GM18870 (cell line): Measurements from ENCODE around the gene TYW1.
"Not testable (repeated sequence)": the region's sequence is repeated elsewhere in the genome, so short reads cannot be mapped to it uniquely, and the experiment has no call there.

Experiments used
- ATAC-seq: cut with Tn5 transposase; IDR thresholded peaks from one replicate; pipeline ENCODE4 v1.9.1; 2021; ENCODE audit warnings: moderate library complexity; ENCODE audit not compliant: unreplicated experiment

TYW1 gene

DNA sequence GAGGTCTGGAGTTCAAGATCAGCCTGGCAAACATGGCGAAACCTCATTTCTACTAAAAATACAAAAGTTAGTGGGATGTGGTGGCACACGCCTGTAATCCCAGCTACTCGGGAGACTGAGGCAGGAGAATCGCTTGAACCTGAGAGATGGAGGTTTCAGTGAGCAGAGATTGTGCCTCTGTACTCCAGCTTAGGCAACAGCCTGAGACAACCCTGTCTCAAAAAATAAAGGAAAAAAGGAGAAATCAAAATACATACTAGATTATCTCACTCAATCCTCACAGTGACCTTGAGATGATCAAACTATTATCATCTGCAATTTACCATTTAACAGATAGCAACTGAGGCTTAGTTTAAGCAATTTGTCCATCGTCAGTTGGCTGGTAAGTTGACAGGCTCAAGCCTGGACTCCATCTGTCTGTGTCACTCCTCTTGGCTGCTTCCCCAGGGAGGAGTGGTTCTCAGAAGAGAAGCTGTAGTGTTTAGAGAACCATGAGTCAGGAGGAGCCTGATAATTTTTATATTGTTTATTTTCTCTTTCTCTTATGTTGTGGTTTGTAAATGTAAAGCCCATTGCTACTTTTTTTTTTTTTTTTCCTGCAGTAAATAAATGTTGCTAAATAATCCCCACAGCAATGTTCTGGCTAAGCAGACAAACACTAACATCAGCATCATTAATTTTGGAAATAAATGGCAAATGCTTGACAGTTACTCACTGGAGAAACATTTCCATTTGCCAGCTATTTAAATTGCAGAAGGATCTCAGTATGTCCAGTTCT is 46.3 kb downstream of the TYW1 start:
- not testable (repeated sequence) for ATAC-seq

- not testable (repeated sequence) for ATAC-seq
Measured at GRCh38 chr7:67043559-67043930, 46.9 kb downstream of the TYW1 start.

DNA sequence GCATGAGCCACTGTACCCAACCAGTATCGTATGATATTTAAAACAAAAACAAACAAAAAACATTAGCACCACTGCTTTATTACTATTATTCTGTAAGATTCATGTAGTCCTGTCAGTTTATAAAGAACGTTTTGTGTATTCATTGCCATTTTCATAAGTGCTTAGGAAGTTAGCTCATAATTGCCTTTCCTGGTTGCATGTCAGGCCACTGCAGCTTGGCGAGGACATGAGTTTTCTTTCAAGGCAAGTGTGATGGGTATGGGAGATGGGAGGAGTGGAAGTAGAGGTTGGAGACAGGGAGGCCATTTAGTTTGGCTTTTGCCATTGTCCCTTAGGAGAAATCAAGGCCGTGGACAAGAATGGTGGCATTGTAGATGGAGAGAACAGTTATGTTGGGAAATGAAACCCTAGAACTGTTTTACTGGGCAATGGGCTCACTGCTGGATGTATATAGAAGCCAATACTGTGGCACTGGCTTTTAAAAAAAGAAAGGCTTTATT is 48.9 kb downstream of the TYW1 start:
- ATAC-seq, result no peak

DNA sequence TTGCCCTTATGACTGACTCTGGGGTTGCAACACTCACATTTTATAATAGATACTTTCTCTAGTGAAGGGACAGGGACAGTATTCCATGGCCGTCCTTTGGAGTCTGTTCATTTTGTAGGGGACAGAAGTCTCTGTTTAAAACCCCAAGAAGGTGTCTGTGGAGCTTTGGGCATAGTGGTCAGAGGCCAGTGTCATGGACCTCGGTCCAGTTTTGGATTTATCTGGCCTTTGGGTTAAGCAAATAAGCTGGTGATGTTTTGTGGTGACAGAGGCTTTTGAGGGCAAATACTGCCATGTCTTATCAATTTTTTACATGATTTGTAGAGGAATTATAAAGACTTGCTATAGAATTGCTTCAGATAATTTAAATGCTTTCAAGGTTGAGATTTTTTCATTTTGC is 50.2 kb downstream of the TYW1 start:
- not testable (repeated sequence) for ATAC-seq

DNA sequence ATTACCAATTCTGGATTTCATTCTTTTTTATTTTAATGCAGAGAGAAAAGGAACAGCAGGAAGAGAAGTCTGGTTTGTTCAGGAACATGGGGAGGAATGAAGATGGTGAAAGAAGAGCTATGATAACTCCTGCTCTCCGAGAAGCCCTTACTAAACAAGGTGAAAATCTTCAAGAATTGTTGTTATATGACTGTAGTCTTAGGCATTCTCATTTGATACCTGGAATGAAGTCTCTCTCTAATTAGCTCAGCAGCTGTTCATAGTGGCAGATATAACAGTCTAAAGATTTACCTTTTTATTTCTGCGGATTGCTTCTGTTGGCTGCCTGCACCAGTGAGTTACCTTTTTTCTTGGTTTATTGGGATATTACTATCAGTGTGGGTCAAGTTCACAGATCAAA is 53.3 kb downstream of the TYW1 start:
- ATAC-seq, result not testable (repeated sequence)

DNA sequence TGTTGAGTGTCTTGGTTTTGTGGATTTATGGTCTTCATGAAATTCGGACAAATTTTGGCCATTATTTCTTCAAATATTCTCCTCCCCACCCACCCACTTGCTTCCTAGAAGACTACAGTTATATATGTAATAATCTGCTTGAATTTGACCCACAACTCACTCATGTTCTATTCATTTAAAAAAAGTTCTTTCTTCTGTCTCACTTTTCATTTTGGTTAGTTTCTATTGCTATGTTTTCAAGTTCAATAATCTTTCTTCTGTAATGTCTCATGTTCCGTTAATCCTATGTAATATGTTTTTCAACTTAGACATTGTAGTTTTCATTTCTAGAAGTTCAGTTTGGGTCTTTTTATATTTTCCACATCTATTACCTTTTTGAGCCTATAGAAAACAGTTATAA is 55.5 kb downstream of the TYW1 start:
- ATAC-seq, result not testable (repeated sequence)

DNA sequence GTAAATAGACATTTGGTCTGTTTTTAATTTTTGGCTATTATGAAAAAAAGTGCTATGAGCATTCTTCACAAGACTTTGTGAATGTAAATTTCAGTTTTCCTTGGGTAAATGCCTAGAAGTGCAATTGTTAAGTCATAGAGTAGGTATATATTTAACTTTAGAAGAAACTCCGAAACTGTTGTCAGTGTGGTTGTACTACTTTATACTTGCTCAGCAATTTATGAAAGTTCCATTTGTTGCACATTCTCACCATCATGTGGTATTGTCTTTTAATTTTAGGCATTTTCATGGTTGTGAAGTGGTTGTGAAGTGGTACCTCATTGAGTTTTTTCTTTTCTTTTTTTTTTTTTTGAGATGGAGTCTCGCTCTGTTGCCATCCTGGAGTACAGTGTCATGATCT is 60.0 kb downstream of the TYW1 start:
- no peak for ATAC-seq

GRCh38 chr7:67061321-67061720 is 64.7 kb downstream of the TYW1 start:
- not testable (repeated sequence) for ATAC-seq

DNA sequence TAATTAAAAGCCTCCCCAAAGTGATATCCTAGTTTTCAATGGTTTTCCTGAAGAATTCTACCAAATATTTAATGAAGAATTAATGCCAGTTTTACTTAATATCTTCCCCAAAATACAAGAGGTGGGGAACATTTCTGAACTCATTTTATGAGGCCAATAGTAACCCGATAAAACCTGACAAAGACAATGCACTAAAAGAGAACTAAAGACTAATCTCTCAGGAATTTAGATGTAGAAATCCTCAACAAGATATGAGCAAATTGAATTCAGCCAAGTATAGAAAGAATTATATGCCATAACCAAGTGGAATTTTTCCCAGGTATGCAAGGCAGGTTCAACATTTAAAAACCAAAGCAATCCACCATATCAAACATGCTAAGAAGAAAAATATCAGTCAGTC is 66.2 kb downstream of the TYW1 start:
- ATAC-seq, result not testable (repeated sequence)

- ATAC-seq, result not testable (repeated sequence)
Measured at GRCh38 chr7:67066950-67067622, 70.5 kb downstream of the TYW1 start.

DNA sequence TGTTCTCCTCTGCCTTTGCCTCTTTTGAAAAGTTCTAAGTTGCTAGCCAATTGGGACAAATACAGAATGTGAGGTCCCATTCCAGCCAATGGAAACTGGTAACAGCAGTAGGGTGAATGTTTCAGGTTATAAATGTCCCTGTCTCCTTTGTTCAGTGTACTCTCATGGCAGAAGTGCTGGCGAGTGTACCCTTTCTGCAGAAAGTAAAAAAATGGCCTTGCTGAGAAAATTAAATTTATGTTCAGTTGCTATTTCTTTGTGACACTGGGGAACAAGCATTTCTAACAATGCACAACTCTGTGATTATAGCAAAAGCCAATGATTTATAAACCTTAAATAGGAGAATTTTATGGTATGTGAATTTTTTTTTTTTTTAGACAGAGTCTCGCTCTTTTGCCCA is 79.5 kb downstream of the TYW1 start:
- ATAC-seq, result not testable (repeated sequence)

GRCh38 chr7:67082880-67083279 is 86.2 kb downstream of the TYW1 start:
- ATAC-seq, result not testable (repeated sequence)

- not testable (repeated sequence) for ATAC-seq
Measured at GRCh38 chr7:67089261-67089660, 92.6 kb downstream of the TYW1 start.

GRCh38 chr7:67091053-67091452 is 94.4 kb downstream of the TYW1 start:
- ATAC-seq, result not testable (repeated sequence)

DNA sequence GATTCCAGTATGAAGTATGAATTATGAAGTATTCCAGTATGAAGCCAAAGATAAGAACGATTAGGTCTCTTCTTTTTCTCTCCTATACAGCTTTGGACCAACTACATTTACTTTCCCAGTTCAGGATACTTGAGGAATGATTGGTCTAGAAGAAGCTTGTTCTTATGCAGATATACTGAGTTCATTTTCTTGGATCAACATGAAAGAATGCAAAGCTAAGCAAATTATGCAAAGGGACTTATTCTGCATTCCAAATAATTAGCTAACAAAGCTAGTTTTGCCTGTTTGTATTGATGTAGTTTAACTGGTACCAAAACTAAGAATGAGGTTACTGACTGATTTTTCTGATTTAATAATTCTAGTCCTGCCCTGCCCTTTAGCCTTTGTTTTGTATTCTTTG is 101.4 kb downstream of the TYW1 start:
- ATAC-seq, result not testable (repeated sequence)

GRCh38 chr7:67099406-67099805 is 102.8 kb downstream of the TYW1 start:
- not testable (repeated sequence) for ATAC-seq

- not testable (repeated sequence) for ATAC-seq
Measured at GRCh38 chr7:67100038-67100437, 103.4 kb downstream of the TYW1 start.

DNA sequence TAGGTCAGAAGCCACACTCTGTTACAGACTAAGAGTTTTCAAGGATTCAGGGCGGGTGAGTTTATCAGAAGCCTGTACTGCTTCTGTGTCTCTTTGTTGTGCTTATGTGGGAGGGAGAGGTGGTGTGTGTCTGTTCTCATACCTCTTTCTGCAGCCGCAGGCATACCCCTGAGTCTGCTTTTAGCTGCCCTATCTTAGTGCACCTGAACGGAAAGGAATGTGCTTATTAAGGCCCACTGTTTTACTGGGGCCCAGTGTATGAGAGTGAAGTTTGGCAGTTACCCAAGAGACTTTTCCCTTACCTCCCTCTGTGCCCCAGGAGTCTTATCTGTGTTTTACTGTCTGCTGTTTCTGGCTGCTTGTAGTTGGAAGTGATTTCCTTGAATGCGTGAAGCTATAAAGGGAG is 104.3 kb downstream of the TYW1 start:
- ATAC-seq, result no peak

DNA sequence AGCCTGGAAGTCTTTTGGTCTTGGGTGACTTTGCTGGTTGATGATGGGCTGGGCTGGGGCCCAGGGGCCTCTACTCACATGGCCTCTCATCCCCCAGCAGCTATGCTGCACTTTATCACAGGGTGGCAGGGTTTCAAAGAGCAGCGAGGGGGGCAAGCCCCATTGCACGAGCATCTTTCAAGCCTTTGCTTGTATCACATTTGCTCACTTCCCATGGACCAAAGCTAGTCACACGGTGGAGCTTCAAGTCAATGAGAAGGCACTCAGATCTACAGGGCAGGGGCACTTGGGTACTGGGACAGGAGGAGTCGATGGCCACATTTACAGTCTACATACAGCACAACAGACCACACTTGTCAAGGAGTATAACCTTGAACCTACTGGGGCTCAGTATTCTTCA is 108.3 kb downstream of the TYW1 start:
- ATAC-seq, result not testable (repeated sequence)

- no peak for ATAC-seq
Measured at GRCh38 chr7:67105377-67105776, 108.7 kb downstream of the TYW1 start.

- not testable (repeated sequence) for ATAC-seq
Measured at GRCh38 chr7:67106255-67106654, 109.6 kb downstream of the TYW1 start.

DNA sequence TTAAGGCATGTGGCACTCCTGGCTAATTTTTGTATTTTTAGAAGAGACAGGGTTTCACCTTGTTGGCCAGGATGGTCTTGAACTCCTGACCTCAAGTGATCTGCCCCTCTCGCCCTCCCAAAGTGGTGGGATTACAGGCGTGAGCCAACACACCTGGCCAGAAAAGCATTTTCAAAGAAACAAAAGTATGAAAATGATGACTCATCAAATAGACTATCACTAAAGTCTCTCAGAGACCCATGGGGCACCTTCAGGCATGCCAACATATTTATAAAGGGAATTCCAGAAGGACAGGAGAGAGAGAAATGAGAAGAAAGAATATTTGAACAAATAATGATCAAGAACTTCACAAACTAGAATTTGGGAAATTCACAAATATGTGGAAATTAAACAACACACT is 114.7 kb downstream of the TYW1 start:
- ATAC-seq, result not testable (repeated sequence)
